Upper lobe of left lung (tissue), 4 donors: ENCODE data around the gene NYAP2.

Source experiments
- EP300 ChIP-seq, 4 donors: sonication (generic); formaldehyde crosslinking; IDR thresholded peaks; one replicate each; pipeline ENCODE4 v1.5.1; 2017; ENCODE audit warnings: antibody characterized with exemption in 4 of 4, control low read depth in 2 of 4
- POLR2AphosphoS5 ChIP-seq, 2 donors: sonication (generic); formaldehyde crosslinking; IDR thresholded peaks; one replicate each; pipeline ENCODE4 v1.5.1; 2017; ENCODE audit warnings: antibody characterized with exemption in 2 of 2
- TF ChIP-seq, protein P1 (sequence below), 6 experiments: fragments of 450-650 bp in 4 of 6; fragments of 200-600 bp in 2 of 6; sonication (generic) in 2 of 6; IDR thresholded peaks; one replicate each; pipeline ENCODE4 v1.5.1; 2016 to 2019; ENCODE audit warnings: antibody characterized with exemption in 6 of 6

DNA sequence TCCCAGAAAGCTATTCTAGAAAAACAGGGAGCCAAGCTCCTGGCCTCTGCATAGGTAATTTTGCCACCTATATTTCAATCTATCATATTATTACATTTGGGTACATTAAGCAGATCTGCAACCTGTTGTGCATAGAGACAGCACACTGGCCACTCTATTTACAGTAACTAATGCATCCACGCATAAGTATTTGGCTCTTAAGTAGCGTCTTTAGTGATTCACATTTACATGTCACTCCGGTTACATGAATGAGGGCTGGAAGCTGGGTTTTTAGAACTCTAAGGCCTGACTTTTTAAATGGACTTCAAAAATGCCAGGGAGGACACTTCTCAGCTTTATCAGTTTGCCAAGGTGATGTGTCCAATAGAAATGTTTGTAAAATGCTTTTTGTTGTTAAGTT, 97.7 kb downstream of the NYAP2 start:
- TF ChIP-seq, protein P1, sequence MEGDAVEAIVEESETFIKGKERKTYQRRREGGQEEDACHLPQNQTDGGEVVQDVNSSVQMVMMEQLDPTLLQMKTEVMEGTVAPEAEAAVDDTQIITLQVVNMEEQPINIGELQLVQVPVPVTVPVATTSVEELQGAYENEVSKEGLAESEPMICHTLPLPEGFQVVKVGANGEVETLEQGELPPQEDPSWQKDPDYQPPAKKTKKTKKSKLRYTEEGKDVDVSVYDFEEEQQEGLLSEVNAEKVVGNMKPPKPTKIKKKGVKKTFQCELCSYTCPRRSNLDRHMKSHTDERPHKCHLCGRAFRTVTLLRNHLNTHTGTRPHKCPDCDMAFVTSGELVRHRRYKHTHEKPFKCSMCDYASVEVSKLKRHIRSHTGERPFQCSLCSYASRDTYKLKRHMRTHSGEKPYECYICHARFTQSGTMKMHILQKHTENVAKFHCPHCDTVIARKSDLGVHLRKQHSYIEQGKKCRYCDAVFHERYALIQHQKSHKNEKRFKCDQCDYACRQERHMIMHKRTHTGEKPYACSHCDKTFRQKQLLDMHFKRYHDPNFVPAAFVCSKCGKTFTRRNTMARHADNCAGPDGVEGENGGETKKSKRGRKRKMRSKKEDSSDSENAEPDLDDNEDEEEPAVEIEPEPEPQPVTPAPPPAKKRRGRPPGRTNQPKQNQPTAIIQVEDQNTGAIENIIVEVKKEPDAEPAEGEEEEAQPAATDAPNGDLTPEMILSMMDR (IDR thresholded peaks at IDR 0.05): no peak
- TF ChIP-seq EP300 (IDR thresholded peaks at IDR 0.05): no peak
- no peak for TF ChIP-seq POLR2AphosphoS5 (IDR thresholded peaks at IDR 0.05)
